HEK293 (cell line): ENCODE measurements around the gene HRAS.

Experiments used
- ZBTB17 ChIP-seq: fragments of 450-650 bp; formaldehyde crosslinking; IDR thresholded peaks from 2 replicates; pipeline ENCODE4 v1.5.1; 2016; ENCODE audit warnings: missing biosample characterization, missing genetic modification characterization
- ZFP3 ChIP-seq: fragments of 450-650 bp; formaldehyde crosslinking; IDR thresholded peaks from 2 replicates; pipeline ENCODE4 v1.5.1; 2016; ENCODE audit warnings: low read depth, missing biosample characterization, missing genetic modification characterization
- ZNF274 ChIP-seq, 2 experiments: fragments of 200-500 bp in 1 of 2; fragments of 450-650 bp in 1 of 2; sonication (Bioruptor generic) in 1 of 2; formaldehyde crosslinking in 1 of 2; IDR thresholded peaks; 2 replicates each; pipeline versions ENCODE4 v1.5.1 to v1.6.1; 2014 to 2016; ENCODE audit warnings: borderline replicate concordance in 1 of 2, inconsistent platforms in 1 of 2, low read length in 1 of 2, missing biosample characterization in 1 of 2, missing genetic modification characterization in 1 of 2
- TF ChIP-seq, protein P1 (sequence below): fragments of 450-650 bp; formaldehyde crosslinking; IDR thresholded peaks from 2 replicates; pipeline ENCODE4 v1.5.1; 2016; ENCODE audit warnings: missing biosample characterization, missing genetic modification characterization
- TF ChIP-seq, protein P2 (sequence below): fragments of 450-650 bp; formaldehyde crosslinking; IDR thresholded peaks from 2 replicates; pipeline ENCODE4 v1.5.1; 2016; ENCODE audit warnings: missing biosample characterization, missing genetic modification characterization

GRCh38 chr11:506995-507726 is 28.2 kb downstream of the HRAS start, which contains the start of gene RNH1:
- TF ChIP-seq ZBTB17 (tag by site-specific recombination) = no peak; the same call in 1 of the 2 replicates
- TF ChIP-seq ZNF274 (IDR thresholded peaks at IDR 0.05; ENCODE audit: low read length) = no peak
- no peak for TF ChIP-seq ZNF274 (tag by site-specific recombination; IDR thresholded peaks at IDR 0.05; ENCODE audit: borderline replicate concordance)
- TF ChIP-seq ZFP3 (tag by site-specific recombination) = no peak
- TF ChIP-seq, protein P1, sequence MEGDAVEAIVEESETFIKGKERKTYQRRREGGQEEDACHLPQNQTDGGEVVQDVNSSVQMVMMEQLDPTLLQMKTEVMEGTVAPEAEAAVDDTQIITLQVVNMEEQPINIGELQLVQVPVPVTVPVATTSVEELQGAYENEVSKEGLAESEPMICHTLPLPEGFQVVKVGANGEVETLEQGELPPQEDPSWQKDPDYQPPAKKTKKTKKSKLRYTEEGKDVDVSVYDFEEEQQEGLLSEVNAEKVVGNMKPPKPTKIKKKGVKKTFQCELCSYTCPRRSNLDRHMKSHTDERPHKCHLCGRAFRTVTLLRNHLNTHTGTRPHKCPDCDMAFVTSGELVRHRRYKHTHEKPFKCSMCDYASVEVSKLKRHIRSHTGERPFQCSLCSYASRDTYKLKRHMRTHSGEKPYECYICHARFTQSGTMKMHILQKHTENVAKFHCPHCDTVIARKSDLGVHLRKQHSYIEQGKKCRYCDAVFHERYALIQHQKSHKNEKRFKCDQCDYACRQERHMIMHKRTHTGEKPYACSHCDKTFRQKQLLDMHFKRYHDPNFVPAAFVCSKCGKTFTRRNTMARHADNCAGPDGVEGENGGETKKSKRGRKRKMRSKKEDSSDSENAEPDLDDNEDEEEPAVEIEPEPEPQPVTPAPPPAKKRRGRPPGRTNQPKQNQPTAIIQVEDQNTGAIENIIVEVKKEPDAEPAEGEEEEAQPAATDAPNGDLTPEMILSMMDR (tag by site-specific recombination) = no peak
- TF ChIP-seq, protein P2, sequence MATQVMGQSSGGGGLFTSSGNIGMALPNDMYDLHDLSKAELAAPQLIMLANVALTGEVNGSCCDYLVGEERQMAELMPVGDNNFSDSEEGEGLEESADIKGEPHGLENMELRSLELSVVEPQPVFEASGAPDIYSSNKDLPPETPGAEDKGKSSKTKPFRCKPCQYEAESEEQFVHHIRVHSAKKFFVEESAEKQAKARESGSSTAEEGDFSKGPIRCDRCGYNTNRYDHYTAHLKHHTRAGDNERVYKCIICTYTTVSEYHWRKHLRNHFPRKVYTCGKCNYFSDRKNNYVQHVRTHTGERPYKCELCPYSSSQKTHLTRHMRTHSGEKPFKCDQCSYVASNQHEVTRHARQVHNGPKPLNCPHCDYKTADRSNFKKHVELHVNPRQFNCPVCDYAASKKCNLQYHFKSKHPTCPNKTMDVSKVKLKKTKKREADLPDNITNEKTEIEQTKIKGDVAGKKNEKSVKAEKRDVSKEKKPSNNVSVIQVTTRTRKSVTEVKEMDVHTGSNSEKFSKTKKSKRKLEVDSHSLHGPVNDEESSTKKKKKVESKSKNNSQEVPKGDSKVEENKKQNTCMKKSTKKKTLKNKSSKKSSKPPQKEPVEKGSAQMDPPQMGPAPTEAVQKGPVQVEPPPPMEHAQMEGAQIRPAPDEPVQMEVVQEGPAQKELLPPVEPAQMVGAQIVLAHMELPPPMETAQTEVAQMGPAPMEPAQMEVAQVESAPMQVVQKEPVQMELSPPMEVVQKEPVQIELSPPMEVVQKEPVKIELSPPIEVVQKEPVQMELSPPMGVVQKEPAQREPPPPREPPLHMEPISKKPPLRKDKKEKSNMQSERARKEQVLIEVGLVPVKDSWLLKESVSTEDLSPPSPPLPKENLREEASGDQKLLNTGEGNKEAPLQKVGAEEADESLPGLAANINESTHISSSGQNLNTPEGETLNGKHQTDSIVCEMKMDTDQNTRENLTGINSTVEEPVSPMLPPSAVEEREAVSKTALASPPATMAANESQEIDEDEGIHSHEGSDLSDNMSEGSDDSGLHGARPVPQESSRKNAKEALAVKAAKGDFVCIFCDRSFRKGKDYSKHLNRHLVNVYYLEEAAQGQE = no peak
